HG03045 (cell line): ENCODE results near the gene C17orf114.

Experiments
- ATAC-seq: cut with Tn5 transposase; IDR thresholded peaks from one replicate; pipeline ENCODE4 v1.9.1; 2021; ENCODE audit warnings: mild to moderate bottlenecking, moderate library complexity; ENCODE audit not compliant: unreplicated experiment

Gene C17orf114

GRCh38 chr17:4788159-4788806 is 13.8 kb downstream of the C17orf114 start:
- ATAC-seq: no peak

- ATAC-seq: no peak
Observed at GRCh38 chr17:4786516-4786915, 15.6 kb downstream of the C17orf114 start.

- ATAC-seq: no peak
Observed at GRCh38 chr17:4786106-4786511, 16.0 kb downstream of the C17orf114 start, which contains the start of gene VMO1. Gene VMO1 (minus strand): TSS chr17:4786364. CDS start chr17:4786352, 12 bp downstream.

DNA sequence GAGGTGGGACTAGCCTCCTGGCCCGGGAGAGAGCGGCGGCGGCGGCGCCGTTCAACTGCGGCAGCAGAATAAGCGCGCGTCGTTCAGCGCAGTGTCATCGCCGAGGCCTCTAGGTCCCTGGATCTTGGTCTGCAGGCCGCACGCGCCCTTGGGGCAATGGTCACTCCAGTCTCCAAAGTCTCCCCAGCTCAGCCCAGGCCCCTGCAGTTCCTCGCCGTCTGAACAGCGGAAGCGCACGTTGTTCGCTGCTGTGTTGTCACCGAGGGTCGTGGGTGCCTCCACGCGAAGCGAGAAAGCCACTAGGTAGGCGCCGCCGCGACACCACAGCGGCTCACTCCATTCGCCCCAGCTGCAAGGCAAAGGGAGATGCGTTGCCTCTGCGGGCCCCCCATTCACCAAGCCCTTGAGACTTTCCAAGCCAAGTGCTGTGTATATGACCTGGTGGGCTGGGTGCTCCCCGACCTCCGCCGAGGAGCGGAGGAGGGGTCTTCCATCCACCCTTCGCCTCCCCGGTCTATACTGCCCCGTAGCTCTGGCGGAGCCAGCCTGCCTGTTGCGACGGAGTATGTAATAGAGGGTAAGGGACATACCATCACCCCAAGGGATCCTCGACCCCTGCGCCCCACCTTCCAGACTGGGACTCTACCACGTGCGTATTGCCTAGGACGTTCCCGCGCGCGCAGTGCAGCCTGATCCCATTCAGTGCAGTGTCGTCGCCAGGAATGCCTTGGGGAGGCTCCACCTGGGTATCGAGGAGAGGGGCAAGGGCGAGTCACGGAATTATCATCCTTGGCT is 16.6 kb downstream of the C17orf114 start:
- no peak for ATAC-seq

DNA sequence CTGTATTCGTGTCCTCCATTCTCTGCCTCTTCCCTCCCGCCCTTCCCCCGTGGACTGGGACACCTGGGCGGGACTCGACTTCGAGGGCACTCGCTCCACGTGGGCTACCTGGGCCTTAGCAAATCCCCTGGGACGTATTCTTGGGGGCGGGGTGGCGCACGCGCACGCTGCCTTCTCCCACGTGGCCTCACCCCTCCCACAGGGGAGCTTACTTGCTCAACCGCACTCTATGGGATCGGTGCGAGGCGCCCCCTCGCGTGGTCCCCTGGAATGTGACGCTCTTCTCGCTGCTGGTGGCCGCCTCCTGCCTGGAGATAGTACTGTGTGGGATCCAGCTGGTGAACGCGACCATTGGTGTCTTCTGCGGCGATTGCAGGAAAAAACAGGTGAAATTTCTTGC is 19.5 kb downstream of the C17orf114 start:
- ATAC-seq: no peak

DNA sequence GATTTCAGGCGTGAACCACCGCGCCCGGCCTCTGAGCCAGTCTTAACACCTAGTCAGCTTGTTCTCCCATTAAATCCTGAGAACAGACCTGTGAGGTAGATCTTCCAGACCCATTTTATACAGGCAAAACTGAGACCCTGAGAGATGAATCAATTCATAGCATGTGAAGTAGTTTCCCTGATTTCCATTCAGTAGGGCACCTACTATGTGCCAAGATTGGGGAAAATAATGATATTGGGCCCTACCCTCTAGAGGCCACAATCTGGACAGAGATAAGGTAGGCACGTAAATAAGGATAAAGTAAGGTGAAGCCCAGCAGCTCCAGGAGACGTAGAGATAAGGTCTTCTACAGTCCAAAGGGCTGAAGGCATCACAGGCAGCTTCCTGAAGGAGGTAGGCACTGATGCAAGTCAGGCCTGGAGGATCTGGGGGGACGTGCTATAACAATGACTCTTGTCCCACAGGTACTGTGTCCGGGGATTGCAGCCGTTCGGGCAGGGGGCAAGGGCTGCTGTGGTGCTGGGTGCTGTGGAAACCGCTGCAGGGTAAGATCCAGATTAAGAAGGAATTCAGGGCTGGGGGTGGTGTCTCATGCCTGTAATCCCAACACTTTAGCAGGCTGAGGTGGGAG is 21.7 kb downstream of the C17orf114 start:
- ATAC-seq: no peak

DNA sequence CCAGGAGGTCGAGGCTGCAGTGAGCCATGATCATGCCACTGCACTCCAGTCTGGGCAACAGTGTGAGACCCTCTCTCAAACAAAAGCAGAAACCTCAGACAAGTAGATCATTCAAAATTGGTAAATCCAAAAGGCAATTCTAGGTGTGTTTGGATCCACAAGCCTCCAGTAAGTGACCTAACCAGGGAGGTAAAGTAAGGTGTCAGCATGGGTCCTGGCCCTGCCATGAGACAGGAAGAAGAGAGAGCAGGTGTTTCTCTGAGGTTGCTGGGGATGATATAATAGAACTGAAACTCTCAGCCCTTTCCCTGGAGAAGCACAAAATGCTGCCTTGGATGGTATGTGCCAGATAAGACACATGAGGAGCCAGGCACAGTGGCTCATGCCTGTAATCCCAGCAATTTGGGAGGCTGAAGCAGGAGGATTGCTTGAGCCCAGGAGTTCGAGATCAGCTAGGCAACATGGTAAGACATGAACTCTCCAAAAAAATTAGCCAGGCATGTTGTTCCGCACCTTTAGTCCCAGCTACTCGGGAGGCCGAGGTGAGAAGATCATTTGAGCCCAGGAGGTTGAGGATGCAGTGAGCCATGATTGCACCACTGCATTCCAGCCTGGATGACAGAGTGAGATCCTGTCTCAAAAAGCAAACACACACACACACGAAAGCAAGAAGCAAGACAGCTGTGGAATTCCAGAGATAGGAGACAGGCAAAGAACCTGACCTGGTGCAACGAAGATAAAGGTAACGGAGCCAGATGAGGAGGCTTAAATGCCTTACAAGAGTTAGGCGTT is 24.0 kb downstream of the C17orf114 start:
- no peak for ATAC-seq

GRCh38 chr17:4772235-4772613 is 29.9 kb downstream of the C17orf114 start:
- no peak for ATAC-seq

DNA sequence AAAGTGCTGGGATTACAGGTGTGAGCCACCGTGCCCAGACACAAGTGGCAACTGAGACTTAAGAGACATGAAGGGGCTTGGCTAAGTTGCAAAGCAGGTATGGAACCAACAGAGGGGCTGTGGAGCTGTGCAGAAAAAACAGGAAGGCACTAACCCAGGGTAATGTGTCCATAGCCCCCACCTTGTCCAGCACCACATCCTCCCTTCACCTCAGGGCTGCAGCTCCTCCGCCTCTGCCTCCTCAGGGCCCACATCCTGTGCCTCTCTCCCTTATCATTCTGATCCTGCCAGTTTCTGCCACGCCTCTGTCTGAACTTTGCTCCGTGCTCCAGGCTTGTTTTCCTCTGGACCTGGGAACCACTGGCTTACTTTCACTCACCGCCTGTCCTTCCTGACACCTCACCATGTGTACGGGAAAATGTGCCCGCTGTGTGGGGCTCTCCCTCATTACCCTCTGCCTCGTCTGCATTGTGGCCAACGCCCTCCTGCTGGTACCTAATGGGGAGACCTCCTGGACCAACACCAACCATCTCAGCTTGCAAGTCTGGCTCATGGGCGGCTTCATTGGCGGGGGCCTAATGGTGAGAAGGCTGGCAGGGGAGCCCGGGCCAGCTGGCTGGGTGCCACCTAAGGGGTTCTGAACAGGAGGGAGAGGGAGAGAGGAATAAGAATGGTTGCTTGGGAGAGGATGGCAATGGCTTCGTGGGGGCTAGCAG is 30.5 kb downstream of the C17orf114 start, which contains the start of gene TM4SF5:
Gene TM4SF5, plus strand, starts transcription at position 368 of the 716 bp plus-strand sequence. Its CDS starts 37 bp downstream, at position 405.
- ATAC-seq: no peak

- no peak for ATAC-seq
Observed at GRCh38 chr17:4769628-4770027, 32.5 kb downstream of the C17orf114 start.

GRCh38 chr17:4768298-4768697 is 33.8 kb downstream of the C17orf114 start:
- ATAC-seq: no peak

- no peak for ATAC-seq
Observed at GRCh38 chr17:4766723-4767122, 35.4 kb downstream of the C17orf114 start.

DNA sequence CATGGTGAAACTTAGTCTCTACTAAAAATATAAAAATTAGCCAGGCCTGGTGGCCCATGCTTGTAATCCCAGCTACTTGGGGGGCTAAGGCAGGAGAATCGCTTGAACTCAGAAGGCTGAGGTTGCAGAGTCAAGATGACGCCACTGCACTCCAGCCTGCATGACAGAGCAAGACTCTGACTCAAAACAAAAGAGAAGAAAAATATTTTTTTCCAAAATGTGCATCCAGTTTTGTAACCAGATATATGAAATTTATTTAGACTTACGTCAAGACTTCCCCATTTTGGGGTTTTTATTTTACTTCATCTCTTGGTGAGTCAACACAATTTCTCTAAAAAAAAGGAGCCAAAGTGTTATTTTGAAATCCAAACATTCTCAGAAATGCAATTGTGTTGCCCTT is 35.9 kb downstream of the C17orf114 start:
- ATAC-seq: no peak

GRCh38 chr17:4764595-4764994 is 37.5 kb downstream of the C17orf114 start:
- ATAC-seq: no peak

- no peak for ATAC-seq
Observed at GRCh38 chr17:4759776-4760236, 42.3 kb downstream of the C17orf114 start.

DNA sequence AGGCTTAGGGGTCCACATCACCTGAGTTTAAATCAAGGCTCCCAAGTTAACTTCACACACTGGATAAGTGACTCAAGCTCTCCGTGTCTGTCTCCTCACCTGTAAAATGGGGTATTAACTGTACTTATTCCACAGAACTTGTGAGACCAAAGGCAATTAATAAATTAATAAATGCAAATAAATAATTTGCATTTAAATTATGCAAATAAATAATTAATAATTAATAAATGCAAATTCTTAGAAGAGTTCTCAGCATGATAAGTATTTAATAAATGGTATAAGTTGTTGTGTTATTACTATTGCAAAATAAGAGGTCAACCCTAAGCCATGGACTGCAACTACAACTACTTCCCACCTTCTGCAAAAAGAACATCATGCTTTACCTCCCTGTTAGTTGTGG is 48.7 kb downstream of the C17orf114 start:
- no peak for ATAC-seq

DNA sequence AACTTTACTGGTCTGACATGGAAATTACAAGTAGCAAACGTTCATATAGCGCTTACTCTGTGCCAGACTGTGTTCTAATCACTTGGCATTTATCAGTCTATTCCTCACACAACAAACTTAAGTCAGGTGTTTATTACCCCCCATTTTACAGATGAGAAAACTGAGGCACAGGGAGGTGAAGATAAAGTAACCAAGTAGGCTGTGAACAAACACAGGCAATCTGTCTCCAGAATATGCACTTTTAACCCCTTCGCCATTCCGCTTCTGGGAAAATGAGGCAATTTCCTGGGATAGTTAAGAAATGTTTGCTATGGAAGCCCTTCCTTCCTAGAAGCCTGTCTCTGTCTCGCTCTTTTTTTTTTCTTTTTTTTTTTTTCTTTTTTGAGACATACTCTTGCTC is 50.2 kb downstream of the C17orf114 start:
- no peak for ATAC-seq
